NCI-H1417 (cell line): ENCODE data around the gene KLKB1.
"Not testable (repeated sequence)": the region's sequence is repeated elsewhere in the genome, so short reads cannot be mapped to it uniquely, and the experiment has no call there.

Source experiments
- DNase-seq, 3 experiments: peaks; one replicate each; lab custom pipeline; 2025; lab: John Stamatoyannopoulos, UW

KLKB1 gene

GRCh38 chr4:186265250-186265649 lies 37.9 kb downstream of the KLKB1 start:
- DNase-seq: not testable (repeated sequence)

- DNase-seq: no peak
Measured at GRCh38 chr4:186265683-186266652, 38.7 kb downstream of the KLKB1 start, which contains the start of gene F11. F11 (plus strand) TSS chr4:186266189; CDS start chr4:186267137, 948 bp downstream.

- DNase-seq: no peak
Measured at GRCh38 chr4:186266729-186267456, 39.6 kb downstream of the KLKB1 start.

GRCh38 chr4:186271081-186271678 lies 43.9 kb downstream of the KLKB1 start:
- no peak for DNase-seq

- no peak for DNase-seq
Measured at GRCh38 chr4:186272699-186273391, 45.5 kb downstream of the KLKB1 start.

- DNase-seq: not testable (repeated sequence)
Measured at GRCh38 chr4:186273392-186273789, 46.1 kb downstream of the KLKB1 start.

GRCh38 chr4:186283311-186283710 lies 56.0 kb downstream of the KLKB1 start:
- DNase-seq: no peak

GRCh38 chr4:186285147-186285546 lies 57.8 kb downstream of the KLKB1 start:
- no peak for DNase-seq

- no peak for DNase-seq
Measured at GRCh38 chr4:186286581-186286980, 59.3 kb downstream of the KLKB1 start.

- no peak for DNase-seq
Measured at GRCh38 chr4:186291256-186291890, 64.1 kb downstream of the KLKB1 start.

GRCh38 chr4:186294160-186294559 lies 66.9 kb downstream of the KLKB1 start:
- no peak for DNase-seq

- DNase-seq: no peak
Measured at GRCh38 chr4:186296481-186296880, 69.2 kb downstream of the KLKB1 start.

GRCh38 chr4:186297013-186297645 lies 69.8 kb downstream of the KLKB1 start:
- DNase-seq: peak; percentile 12 to 73 (median 18)

GRCh38 chr4:186298031-186298647 lies 70.8 kb downstream of the KLKB1 start:
- DNase-seq: no peak

- no peak for DNase-seq
Measured at GRCh38 chr4:186299291-186299690, 72.0 kb downstream of the KLKB1 start.

- no peak for DNase-seq
Measured at GRCh38 chr4:186300659-186301390, 73.5 kb downstream of the KLKB1 start.

GRCh38 chr4:186304216-186304615 lies 76.9 kb downstream of the KLKB1 start:
- no peak for DNase-seq

GRCh38 chr4:186304866-186305505 lies 77.7 kb downstream of the KLKB1 start:
- no peak for DNase-seq

- no peak for DNase-seq
Measured at GRCh38 chr4:186307497-186307896, 80.2 kb downstream of the KLKB1 start.
